Left colon (tissue), 2 donors: ENCODE results near the gene SRCIN1. TPM values are rescaled to one million over a fixed set of nuclear protein-coding genes. Genes with fewer than 3 reads are reported as not detected.
"Not testable (repeated sequence)": the region's sequence is repeated elsewhere in the genome, so short reads cannot be mapped to it uniquely, and the experiment has no call there.

Experiments used
- ATAC-seq: fragments of 200-7000 bp; cut with Tn5 transposase; one replicate; pipeline ENCODE4 v1.9.1; 2020; ENCODE audit warnings: mild to moderate bottlenecking, moderate library complexity
- DNase-seq, 2 donors: peaks; one replicate each; pipeline ENCODE4 v3.0.0-alpha.2; 2020
- intact Hi-C, 2 donors: fragments of 100-400 bp; cut with DNase I in 1 of 2; cut with micrococcal nuclease in 1 of 2; formaldehyde crosslinking; loops; one replicate each; pipeline versions ENCODE4 v1.11.2 to v1.14.0; 2022; cut with DNase I, micrococcal nuclease
- total RNA-seq, 2 donors: library from RNA; stranded (reverse); fragmentation: NEBNext Ultra II Directional; extraction: Animal tissue kit (Norgen Biotek cat#: 25700); gene quantifications; one replicate each; pipeline ENCODE4 v1.2.1, GENCODE V29; 2021
- donor health status: DM: no; HTN: no; CAD: no.
- donor health status: DM: yes; HTN: yes; CAD: no.

SRCIN1 gene
- total RNA-seq, 2 donors from 2014 or later, result 3.1 TPM

DNA sequence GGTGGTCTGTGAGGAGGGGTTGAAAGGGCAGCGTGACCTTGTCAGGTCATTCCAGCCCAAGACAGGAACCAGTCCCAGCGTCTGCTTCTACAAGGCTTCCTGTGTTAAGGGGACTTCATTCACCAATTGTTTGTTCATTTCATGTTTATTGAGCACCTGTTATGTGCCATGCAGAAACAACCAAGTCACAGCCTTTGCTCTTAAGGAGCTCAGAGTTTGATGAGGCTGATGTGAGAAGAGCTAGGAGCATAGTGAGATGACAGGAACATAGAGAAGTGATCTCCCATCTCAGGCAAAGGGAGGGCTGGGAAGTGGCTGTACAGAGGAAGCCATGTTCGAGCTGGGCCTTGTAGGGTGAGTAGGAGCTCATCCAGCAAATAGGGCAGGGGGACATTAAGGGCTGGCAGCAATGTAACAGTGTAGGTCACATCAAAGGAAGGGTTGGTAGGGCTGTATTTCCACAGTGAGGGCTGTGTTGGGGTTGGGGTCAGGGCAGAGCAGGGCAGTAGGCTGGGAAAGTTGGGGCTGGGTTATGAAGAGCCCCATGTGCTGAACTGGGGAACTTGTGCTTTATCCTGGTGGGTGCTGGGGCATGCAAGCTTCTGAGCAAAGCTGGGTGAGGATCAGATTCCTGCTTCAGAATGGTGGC lies 97.7 kb downstream of the SRCIN1 start:
- DNase-seq, result no peak
- ATAC-seq, result no peak
- intact Hi-C loops, result no loop called here

GRCh38 chr17:38507436-38507835 lies 98.3 kb downstream of the SRCIN1 start:
- DNase-seq (no peak), ATAC-seq (no peak)
- intact Hi-C loops, result no loop called here

DNA sequence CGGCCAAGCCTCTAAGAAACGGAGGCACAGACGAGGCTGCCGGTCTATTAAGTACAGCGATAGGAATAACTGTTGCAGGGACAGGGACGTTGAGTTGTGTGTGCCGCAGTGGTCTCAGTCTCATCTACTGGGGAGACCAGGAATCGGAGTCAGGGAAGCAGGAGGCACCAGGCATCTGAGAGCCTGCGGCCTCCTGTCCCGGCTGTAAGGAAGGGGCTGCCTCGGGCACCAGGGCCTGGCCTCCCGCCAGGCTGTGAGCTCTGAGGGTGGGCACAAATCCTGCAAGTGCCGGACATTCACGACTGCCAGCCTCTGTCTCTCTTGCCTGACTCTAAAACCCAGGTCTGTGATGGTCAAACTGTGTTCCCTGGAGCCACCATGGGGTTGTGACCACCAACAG lies 101.5 kb downstream of the SRCIN1 start:
- DNase-seq, result no peak
- no peak for ATAC-seq
- intact Hi-C loops, result no loop called here

DNA sequence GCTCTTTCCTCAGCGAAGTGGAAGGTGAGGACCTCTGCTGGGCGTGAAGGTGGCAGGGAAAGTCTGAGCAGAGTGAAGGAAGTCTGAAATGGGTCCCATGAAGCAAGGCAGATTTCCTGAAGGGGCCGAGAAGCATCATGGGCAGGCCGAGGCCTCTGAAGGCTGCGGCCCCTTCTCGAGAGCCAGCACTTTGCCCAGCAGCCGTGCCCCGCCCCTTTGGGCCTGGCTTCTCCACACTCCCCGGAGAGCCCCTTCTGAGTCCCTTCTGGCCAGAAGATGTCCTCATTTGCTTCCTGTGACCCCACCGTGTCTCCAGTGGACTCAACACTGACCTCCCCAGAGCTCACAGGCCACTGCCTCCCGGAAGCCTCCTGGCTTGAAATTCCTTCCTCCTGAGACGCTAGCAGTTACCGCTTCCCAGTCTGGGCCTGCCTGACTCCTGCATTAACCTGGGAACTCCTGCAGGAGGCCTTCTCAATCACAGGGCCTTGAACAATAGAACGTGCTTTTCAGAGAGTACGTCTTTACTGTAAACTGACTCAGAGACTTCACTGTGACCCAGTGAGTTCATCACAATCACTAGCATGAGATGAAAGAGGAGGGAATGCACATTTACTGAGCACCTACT lies 102.4 kb downstream of the SRCIN1 start:
- ATAC-seq, intact Hi-C loops, DNase-seq: not testable (repeated sequence)

- DNase-seq, ATAC-seq, intact Hi-C loops: not testable (repeated sequence)
Observed at GRCh38 chr17:38501718-38502117, 104.0 kb downstream of the SRCIN1 start.

DNA sequence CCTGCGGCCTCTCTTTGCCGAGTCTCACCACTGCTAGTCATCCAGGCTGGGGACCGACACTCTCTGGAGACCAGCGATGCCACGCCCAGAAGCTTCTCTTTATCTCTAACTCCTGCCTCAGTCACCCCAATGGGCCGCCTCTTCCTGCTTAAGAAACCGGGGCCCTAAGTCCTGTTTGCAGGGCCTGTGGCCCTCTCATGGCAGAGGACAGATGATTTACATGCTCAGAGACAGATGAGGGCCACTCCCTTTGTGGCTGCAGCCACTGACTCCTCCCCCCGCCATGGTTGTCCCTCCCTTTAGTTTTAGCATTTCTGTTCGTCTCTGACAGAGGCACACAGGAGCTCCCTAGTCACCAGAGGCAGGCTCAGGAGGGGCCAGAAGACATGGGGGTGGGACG lies 106.5 kb downstream of the SRCIN1 start:
- DNase-seq, ATAC-seq: not testable (repeated sequence)
- intact Hi-C loops, result loop anchor here in 1 of 2 donors (10.0 kb wide), 1 partner anchor 166 kb away; no protein-coding TSS in a partner anchor

- DNase-seq (no peak), ATAC-seq (no peak)
- intact Hi-C loops, result loop anchor here in 1 of 2 donors (10.0 kb wide), 1 partner anchor 166 kb away; no protein-coding TSS in a partner anchor
Observed at GRCh38 chr17:38498353-38498752, 107.4 kb downstream of the SRCIN1 start.

- intact Hi-C loops, result loop anchor here in 1 of 2 donors (10.0 kb wide), 1 partner anchor 167 kb away; no protein-coding TSS in a partner anchor
- not testable (repeated sequence) for DNase-seq, ATAC-seq
Observed at GRCh38 chr17:38497656-38498055, 108.1 kb downstream of the SRCIN1 start.

GRCh38 chr17:38494152-38494551 lies 111.6 kb downstream of the SRCIN1 start:
- intact Hi-C loops, result loop anchor here in 1 of 2 donors (10.0 kb wide), 1 partner anchor 171 kb away; no protein-coding TSS in a partner anchor
- ATAC-seq, DNase-seq: not testable (repeated sequence)

DNA sequence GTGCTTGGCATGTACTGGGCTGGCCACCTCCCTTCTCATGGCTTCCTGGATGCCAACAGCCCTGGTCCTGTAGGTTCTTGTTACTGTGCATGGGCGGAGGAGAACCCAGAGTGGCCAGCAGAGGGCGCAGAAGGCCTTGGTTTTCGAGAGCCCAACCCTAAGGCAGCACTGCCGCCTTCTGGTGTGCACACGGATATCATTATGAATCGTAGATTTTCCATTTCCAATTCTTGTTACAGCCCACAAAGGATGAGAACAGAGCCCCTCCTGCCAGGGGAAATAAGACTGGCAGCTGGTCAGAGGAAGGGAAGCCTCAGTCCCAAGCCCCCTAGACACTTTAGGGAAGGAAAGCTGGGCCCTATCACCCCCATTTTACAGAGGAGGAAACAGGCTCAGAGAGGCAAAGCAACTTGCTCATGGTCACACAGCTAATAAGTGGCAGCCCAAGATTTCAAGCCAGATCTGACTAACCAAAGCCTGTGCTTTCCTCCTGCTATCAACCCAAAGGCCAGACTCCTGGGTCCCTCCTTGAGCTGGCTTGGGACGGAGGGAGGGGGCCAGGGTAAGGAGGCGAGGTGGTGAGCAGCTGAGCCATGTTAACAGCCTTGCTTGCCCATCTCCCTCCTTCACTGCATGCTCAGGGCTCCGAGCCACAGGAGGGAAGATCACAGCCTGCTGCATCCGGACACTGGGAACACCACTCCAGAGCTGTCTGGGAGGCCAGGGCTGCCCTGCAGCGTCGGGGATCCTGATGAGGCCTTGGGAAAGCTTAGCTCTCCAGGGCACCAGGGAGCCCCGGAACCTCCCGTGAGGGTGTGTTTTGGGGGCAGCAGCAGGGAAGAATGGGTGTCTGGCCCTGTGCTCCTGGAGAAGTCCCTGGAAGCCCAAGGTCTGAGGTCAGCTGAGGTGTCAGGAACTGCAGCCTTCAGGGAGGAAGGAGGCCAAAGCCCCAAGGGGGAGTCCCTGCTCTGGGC lies 113.4 kb downstream of the SRCIN1 start:
- intact Hi-C loops, result loop anchor here in 1 of 2 donors (10.0 kb wide), 1 partner anchor 172 kb away; no protein-coding TSS in a partner anchor
- peak; percentile 88 to 96 for DNase-seq
- peak; percentile 81 for ATAC-seq

DNA sequence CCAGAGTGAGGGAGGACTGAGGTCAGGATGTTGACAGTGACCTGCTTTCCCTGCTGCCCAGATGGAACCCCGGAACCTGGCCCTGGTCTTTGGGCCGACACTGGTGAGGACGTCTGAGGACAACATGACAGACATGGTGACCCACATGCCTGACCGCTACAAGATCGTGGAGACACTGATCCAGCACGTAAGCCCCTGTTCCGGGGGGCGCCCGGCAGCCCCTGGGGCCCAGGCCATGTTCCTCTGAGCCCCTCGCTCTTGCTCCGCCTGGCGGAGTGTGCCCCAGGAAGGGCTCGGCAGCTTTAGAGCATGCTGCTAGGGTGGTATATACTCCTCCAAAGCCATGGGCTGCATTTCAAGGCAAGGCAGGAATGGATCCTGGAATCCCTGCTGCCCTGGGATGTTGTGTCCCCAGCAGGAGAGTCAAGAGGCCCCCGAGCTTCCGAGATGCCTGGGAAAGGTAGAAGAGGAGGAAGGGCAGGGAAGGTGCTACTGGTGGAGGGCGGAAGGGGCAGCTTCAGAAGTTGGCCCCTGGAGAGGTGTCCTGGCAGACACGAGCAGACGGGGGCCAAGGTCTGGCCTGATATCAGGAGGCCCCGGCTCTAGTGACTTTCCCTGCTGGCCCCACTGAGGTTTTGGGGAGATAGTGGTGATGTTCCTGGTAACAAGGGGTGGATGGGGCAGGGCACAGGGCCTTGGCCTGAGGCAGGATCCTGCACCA lies 114.2 kb downstream of the SRCIN1 start:
- not testable (repeated sequence) for ATAC-seq, DNase-seq
- intact Hi-C loops, result loop anchor here in 1 of 2 donors (10.0 kb wide), 1 partner anchor 173 kb away; no protein-coding TSS in a partner anchor

DNA sequence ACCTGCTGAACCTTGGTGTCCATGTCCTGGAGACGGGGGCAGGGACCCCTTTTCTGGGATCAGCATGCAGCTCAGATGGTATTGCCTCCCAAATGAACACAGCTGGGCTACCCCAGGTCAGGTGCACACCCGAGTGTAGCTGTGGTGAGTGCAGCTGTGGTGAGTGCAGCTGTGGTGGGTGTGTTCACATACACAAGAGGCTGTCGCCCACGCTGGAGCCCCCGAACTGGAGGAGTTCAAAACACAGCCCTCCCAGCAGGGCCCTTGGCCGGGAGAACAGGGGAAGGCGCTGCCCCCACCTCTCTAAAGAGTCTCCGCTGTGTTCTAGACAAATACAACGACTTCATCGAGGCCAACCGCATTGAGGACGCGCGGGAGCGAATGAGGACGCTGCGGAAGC lies 116.0 kb downstream of the SRCIN1 start:
- intact Hi-C loops, result loop anchor here in 1 of 2 donors (10.0 kb wide), 1 partner anchor 175 kb away; no protein-coding TSS in a partner anchor
- not testable (repeated sequence) for ATAC-seq, DNase-seq

DNA sequence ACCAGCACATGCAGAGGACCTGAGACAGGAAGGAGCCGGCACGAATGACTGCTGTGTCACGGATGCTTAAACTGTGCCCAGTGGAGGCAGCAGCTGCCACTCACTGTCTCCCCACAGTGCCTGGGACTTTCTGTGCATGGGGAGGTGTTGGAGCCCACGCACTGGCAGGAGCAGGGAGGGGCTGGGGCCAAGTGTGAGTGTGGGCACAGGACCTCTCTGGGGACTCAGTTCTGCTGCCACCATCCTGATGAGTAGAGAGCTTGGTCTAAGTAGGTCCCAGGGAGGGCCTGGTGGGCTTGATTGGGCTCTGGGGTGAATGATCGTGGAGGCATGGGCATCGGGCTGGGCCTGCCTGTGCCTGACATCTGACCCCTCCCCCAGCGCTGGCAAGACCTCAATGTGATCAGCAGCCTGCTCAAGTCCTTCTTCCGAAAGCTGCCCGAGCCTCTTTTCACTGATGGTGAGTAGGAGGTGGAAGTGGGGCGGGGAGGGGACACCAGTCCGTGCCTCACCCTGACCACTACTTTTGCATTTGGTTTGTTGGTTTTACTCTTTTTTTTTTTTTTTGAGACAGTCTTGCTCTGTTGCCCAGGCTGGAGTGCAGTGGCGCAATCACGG lies 120.0 kb downstream of the SRCIN1 start:
- intact Hi-C loops, ATAC-seq: not testable (repeated sequence)
- DNase-seq, result peak in 1 of 2 donors; percentile 40

DNA sequence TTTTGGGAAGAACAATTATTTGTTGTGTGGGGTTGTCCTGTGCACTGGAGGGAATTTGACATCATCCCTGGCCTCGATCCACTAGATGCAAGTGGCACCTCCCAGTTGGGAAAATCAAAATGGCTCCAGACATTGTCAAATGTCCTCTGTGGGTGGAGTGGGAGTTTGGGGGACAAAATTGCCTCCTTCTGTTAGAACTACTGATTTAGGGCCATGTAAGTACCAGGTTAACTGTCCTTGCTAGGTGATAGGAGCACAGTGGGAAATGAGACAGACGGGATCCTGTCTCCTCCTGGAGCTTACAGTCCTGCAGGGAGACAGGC lies 120.6 kb downstream of the SRCIN1 start:
- DNase-seq (no peak), ATAC-seq (no peak)
- intact Hi-C loops, result no loop called here

- intact Hi-C loops, result not testable (repeated sequence)
- peak in 1 of 2 donors; percentile 70 for DNase-seq
Observed at GRCh38 chr17:38484242-38485145, 121.3 kb downstream of the SRCIN1 start.

DNA sequence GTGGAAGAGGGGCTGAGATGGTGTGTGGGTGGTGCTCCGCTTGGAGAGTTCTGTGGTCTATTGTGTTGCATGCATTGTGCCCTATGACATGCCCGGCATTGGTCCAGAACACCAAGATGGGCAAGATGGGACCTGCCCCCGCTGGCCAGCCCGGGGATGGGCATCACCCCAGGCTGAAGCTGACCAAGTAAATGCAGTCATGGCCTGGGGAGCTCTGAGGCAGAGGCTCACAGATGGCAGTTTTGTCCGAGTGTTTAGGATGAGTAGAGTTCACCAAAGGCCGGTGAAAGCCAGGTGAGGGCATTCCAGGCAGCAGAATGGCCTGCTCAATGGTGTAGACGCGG lies 123.1 kb downstream of the SRCIN1 start:
- ATAC-seq, intact Hi-C loops, DNase-seq: not testable (repeated sequence)

More at GRCh38 chr17:38484242-38485145, 121.3 kb downstream of the SRCIN1 start:
- peak; percentile 76 for ATAC-seq
